ENCODE results near the gene GALNT9.

Gene GALNT9

DNA sequence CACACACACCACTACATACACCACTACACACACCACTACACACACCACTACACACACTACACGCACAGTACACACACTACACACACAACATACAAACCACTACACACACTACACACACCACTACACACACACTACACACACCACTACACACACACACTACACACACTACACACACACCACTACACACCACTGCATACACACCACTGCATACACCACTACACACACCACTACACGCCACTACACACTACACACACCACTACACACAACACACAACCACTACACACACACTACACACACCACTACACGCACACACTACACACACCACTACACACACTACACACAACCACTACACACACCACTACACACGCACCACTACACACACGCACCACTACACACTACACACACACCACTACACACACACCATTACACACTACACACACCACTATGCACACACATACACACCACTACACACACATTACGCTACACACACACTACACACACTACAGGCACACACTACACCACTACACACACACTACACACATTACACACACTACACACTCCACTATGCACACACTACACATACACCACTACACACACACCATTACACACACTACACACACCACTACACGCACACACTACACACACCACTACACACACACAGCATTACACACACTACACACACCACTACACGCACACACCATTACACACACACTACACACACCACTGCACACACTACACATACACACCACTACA, 172.6 kb downstream of the GALNT9 start:
- peaks cover 32% of the 10 kb centered on the region for H3K36me3 ChIP-seq (ENCODE audit: insufficient read depth, low read length)

GRCh38 chr12:132155771-132156572, 173.4 kb downstream of the GALNT9 start:
- no peaks in the 10 kb centered on the region for H3K27me3 ChIP-seq (ENCODE audit: insufficient read depth, low read length, poor library complexity)
- H3K9ac ChIP-seq (ENCODE audit: low read depth, low read length), result no peak overlapping the region
- no peak for DNase-seq
- H3K4me2 ChIP-seq (ENCODE audit: insufficient read depth, low read length), result no peak overlapping the region
- peaks cover 2% of the 10 kb centered on the region for H3K9me3 ChIP-seq (ENCODE audit: insufficient read depth, low read length, severe bottlenecking)
- TF ChIP-seq CTCF (IDR thresholded peaks at IDR 0.05; ENCODE audit: borderline replicate concordance, extremely low read depth, low read length, poor library complexity, severe bottlenecking) (no peak), EZH2 (IDR thresholded peaks at IDR 0.05; ENCODE audit: borderline replicate concordance, low read depth, low read length, severe bottlenecking) (no peak)
- peaks cover 40% of the 10 kb centered on the region for H3K36me3 ChIP-seq (ENCODE audit: insufficient read depth, low read length)
- no peak overlapping the region for H3K27ac ChIP-seq (ENCODE audit: low read length)
- H2AFZ ChIP-seq (ENCODE audit: low read depth, low read length), result no peak overlapping the region
- peaks cover 14% of the 10 kb centered on the region for H4K20me1 ChIP-seq (ENCODE audit: insufficient read depth, low read length)
- peaks cover 4% of the 10 kb centered on the region; the same call in 1 of the 2 replicates for H3K4me1 ChIP-seq (ENCODE audit: insufficient read depth, low read length)
- H3K4me3 ChIP-seq (ENCODE audit: low read depth in 1 of 2, low read length in 2 of 2), result no peak overlapping the region
- no peak for ATAC-seq (ENCODE audit: insufficient read depth, low read depth)
- no peaks in the 10 kb centered on the region for H3K79me2 ChIP-seq (ENCODE audit: insufficient read depth, low read length)

More for the DNA sequence above, 172.6 kb downstream of the GALNT9 start:
- DNase-seq, result no peak
- H3K9ac ChIP-seq (ENCODE audit: low read depth, low read length), result no peak overlapping the region
- H2AFZ ChIP-seq (ENCODE audit: low read depth, low read length), result no peak overlapping the region
- peaks cover 16% of the 10 kb centered on the region for H4K20me1 ChIP-seq (ENCODE audit: insufficient read depth, low read length)
- ATAC-seq (ENCODE audit: insufficient read depth, low read depth), result no peak
- H3K79me2 ChIP-seq (ENCODE audit: insufficient read depth, low read length), result no peaks in the 10 kb centered on the region
- H3K4me1 ChIP-seq (ENCODE audit: insufficient read depth, low read length), result peaks cover 4% of the 10 kb centered on the region; the same call in 1 of the 2 replicates
- H3K27me3 ChIP-seq (ENCODE audit: insufficient read depth, low read length, poor library complexity), result no peaks in the 10 kb centered on the region
- TF ChIP-seq EZH2 (IDR thresholded peaks at IDR 0.05; ENCODE audit: borderline replicate concordance, low read depth, low read length, severe bottlenecking), result no peak
- no peak for TF ChIP-seq CTCF (IDR thresholded peaks at IDR 0.05; ENCODE audit: borderline replicate concordance, extremely low read depth, low read length, poor library complexity, severe bottlenecking)
- H3K27ac ChIP-seq (ENCODE audit: low read length), result no peak overlapping the region
- peaks cover 2% of the 10 kb centered on the region for H3K9me3 ChIP-seq (ENCODE audit: insufficient read depth, low read length, severe bottlenecking)
- H3K4me3 ChIP-seq (ENCODE audit: low read depth in 1 of 2, low read length in 2 of 2), result no peak overlapping the region
- H3K4me2 ChIP-seq (ENCODE audit: insufficient read depth, low read length), result no peak overlapping the region

DNA sequence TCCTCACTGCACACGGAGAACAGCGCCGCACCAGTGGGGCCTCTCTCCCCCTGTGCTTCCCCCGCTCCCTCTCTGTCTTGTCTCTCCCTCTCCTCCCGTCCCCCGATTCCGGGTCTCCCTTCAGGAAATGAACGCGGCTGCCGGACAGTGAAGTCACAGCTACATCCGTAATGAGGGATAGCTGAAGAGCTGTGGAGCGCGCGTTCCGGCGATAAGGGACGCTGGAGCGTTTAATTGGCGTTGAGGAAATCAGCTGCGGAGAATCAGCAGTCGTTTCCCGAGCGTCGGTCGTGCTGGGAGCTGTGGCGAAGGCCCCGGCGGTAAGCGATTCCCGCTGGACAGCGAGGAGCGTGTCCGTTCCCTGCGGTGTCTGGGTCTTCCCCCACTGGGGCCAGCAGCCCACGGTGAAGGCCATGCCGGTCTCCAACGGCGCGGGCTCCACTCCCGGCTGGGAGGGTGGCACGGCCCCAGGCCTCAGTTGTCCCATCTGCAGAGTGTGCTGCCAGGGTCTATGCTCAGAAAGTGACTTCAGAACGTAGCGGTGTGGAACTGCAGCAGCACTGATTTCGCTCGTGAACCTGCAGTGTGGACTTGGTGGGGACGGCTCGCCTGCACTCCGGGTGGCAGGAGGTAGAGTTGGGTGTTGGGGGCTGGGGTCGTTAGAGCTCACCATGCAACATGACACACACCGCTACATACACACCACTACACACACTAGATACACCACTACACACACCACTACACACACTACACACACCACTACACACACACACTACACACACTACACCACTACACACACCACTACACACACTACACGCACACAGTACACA, 174.2 kb downstream of the GALNT9 start:
- Histone ChIP-seq H4K20me1 (ENCODE audit: insufficient read depth, low read length) (peaks cover 14% of the 10 kb centered on the region), H3K4me2 (ENCODE audit: insufficient read depth, low read length) (no peak overlapping the region), H3K79me2 (ENCODE audit: insufficient read depth, low read length) (no peaks in the 10 kb centered on the region), H3K36me3 (ENCODE audit: insufficient read depth, low read length) (peaks cover 44% of the 10 kb centered on the region), H3K4me3 (ENCODE audit: low read depth in 1 of 2, low read length in 2 of 2) (no peak overlapping the region), H2AFZ (ENCODE audit: low read depth, low read length) (no peak overlapping the region), H3K9ac (ENCODE audit: low read depth, low read length) (no peak overlapping the region), H3K4me1 (ENCODE audit: insufficient read depth, low read length) (peaks cover 4% of the 10 kb centered on the region; the same call in 1 of the 2 replicates), H3K27ac (ENCODE audit: low read length) (no peak overlapping the region), H3K27me3 (ENCODE audit: insufficient read depth, low read length, poor library complexity) (no peaks in the 10 kb centered on the region), H3K9me3 (ENCODE audit: insufficient read depth, low read length, severe bottlenecking) (peaks cover 2% of the 10 kb centered on the region)
- ATAC-seq (ENCODE audit: insufficient read depth, low read depth) (peak; percentile 11; the same call in 1 of the 3 replicates), DNase-seq (peak; percentile 37)
- TF ChIP-seq EZH2 (IDR thresholded peaks at IDR 0.05; ENCODE audit: borderline replicate concordance, low read depth, low read length, severe bottlenecking), result no peak
- no peak for TF ChIP-seq CTCF (IDR thresholded peaks at IDR 0.05; ENCODE audit: borderline replicate concordance, extremely low read depth, low read length, poor library complexity, severe bottlenecking)

Data from DND-41 (cell line).